ENCODE measurements around the gene EIF2D. TPM values are rescaled to one million over a fixed set of nuclear protein-coding genes. Genes with fewer than 3 reads are reported as not detected.

The EIF2D gene
- total and polyA plus RNA-seq, 9 of the 15 experiments (the other 6 are each of a cell fraction or from before 2014, with no cell fraction given), result 81.1 to 138 (median 93.9) TPM

- TF ChIP-seq ELF1 (tag; IDR thresholded peaks at IDR 0.05) (peak; percentile 48; the same call in 1 of the 2 replicates), POU5F1 (IDR thresholded peaks at IDR 0.05; ENCODE audit: borderline replicate concordance, low read depth, low read length, partially characterized antibody) (no peak), TAF9B (IDR thresholded peaks at IDR 0.05; ENCODE audit: partially characterized antibody) (no peak), CBFA2T3 (IDR thresholded peaks at IDR 0.05) (peak; percentile 25; the same call in 1 of the 2 replicates), NELFE (IDR thresholded peaks at IDR 0.05; ENCODE audit: insufficient read depth, insufficient read length) (no peak), GTF2B (IDR thresholded peaks at IDR 0.05; ENCODE audit: extremely low read depth, insufficient read length) (no peak), ZNF197 (CRISPR knock-in tag; IDR thresholded peaks at IDR 0.05; ENCODE audit: low read depth) (no peak), ZNF589 (CRISPR knock-in tag; IDR thresholded peaks at IDR 0.05; ENCODE audit: low read depth) (no peak), ESRRA (IDR thresholded peaks at IDR 0.05; ENCODE audit: borderline replicate concordance, low read depth) (peak; percentile 72; the same call in 1 of the 2 replicates), EP300 (IDR thresholded peaks at IDR 0.05; ENCODE audit: low read length) (no peak; the same call in 1 of the 2 replicates), TAF1 (IDR thresholded peaks at IDR 0.05; ENCODE audit: control insufficient read depth, extremely low read depth, insufficient read depth, low read length, severe bottlenecking) (peak; percentile 88), ATF3 (IDR thresholded peaks at IDR 0.05) (peak; percentile 22; the same call in 1 of the 2 replicates), ATF3 (CRISPR knock-in tag; conservative IDR thresholded peaks at IDR 0.05) (peak; percentile 72; the same call in 1 of the 2 replicates), CHD4 (IDR thresholded peaks at IDR 0.05; ENCODE audit: insufficient read depth, insufficient replicate concordance, low read depth, low read length, poor library complexity, severe bottlenecking) (no peak), ZSCAN32 (CRISPR knock-in tag; IDR thresholded peaks at IDR 0.05) (no peak), ZNF354B (CRISPR knock-in tag; IDR thresholded peaks at IDR 0.05) (no peak), GTF2A2 (tag; IDR thresholded peaks at IDR 0.05) (no peak), ZNF41 (CRISPR knock-in tag; conservative IDR thresholded peaks at IDR 0.05) (no peak), NFYB (IDR thresholded peaks at IDR 0.05; ENCODE audit: extremely low read depth, insufficient read length) (no peak), U2AF1 (optimal IDR thresholded peaks at IDR 0.05; ENCODE audit: low read depth, low read length) (peak; percentile 89), GABPA (tag; conservative IDR thresholded peaks at IDR 0.05; ENCODE audit: low read depth) (0 out of 2 replicates have a peak, but pooled peaks have one; percentile 45), HINFP (tag; conservative IDR thresholded peaks at IDR 0.05; ENCODE audit: low read depth) (no peak), ZSCAN29 (IDR thresholded peaks at IDR 0.05) (no peak)
Observed at GRCh38 chr1:206635080-206635977, 23.1 kb upstream of the EIF2D start, which contains the start of gene DYRK3 (continued).
